GM18508 (cell line): Measurements from ENCODE around the gene KRABD2.
"Not testable (repeated sequence)": the region's sequence is repeated elsewhere in the genome, so short reads cannot be mapped to it uniquely, and the experiment has no call there.

Experiments used
- ATAC-seq: cut with Tn5 transposase; IDR thresholded peaks from one replicate; pipeline ENCODE4 v1.9.1; 2021; ENCODE audit warnings: moderate number of reproducible peaks; ENCODE audit not compliant: insufficient read depth, unreplicated experiment

The KRABD2 gene

GRCh38 chr17:8376271-8377067 is at the start of gene KRABD2:
TSS of gene KRABD2 (minus strand) at chr17:8376704.
- ATAC-seq: no peak

- ATAC-seq: no peak
Measured at GRCh38 chr17:8421571-8421970, 45.1 kb upstream of the KRABD2 start.

GRCh38 chr17:8420041-8420934 is 43.8 kb upstream of the KRABD2 start:
- no peak for ATAC-seq

GRCh38 chr17:8419305-8419704 is 42.8 kb upstream of the KRABD2 start:
- ATAC-seq: no peak

- ATAC-seq: no peak
Measured at GRCh38 chr17:8418471-8418870, 42.0 kb upstream of the KRABD2 start.

GRCh38 chr17:8417806-8418205 is 41.3 kb upstream of the KRABD2 start:
- no peak for ATAC-seq

- no peak for ATAC-seq
Measured at GRCh38 chr17:8413938-8414337, 37.4 kb upstream of the KRABD2 start.

GRCh38 chr17:8413328-8413727 is 36.8 kb upstream of the KRABD2 start:
- no peak for ATAC-seq

- no peak for ATAC-seq
Measured at GRCh38 chr17:8412089-8412488, 35.6 kb upstream of the KRABD2 start.

GRCh38 chr17:8410883-8411238 is 34.4 kb upstream of the KRABD2 start:
- ATAC-seq: no peak

- ATAC-seq: no peak
Measured at GRCh38 chr17:8409966-8410882, 33.7 kb upstream of the KRABD2 start.

- ATAC-seq: no peak
Measured at GRCh38 chr17:8408371-8408770, 31.9 kb upstream of the KRABD2 start.

GRCh38 chr17:8406174-8406573 is 29.7 kb upstream of the KRABD2 start:
- ATAC-seq: no peak

- ATAC-seq: no peak
Measured at GRCh38 chr17:8405499-8406016, 29.1 kb upstream of the KRABD2 start.

GRCh38 chr17:8402921-8403536 is 26.5 kb upstream of the KRABD2 start:
- ATAC-seq: no peak

GRCh38 chr17:8401107-8401506 is 24.6 kb upstream of the KRABD2 start:
- no peak for ATAC-seq

- ATAC-seq: no peak
Measured at GRCh38 chr17:8398980-8399379, 22.5 kb upstream of the KRABD2 start.

GRCh38 chr17:8397636-8398035 is 21.1 kb upstream of the KRABD2 start, which contains the start of gene RNF222:
TSS of gene RNF222 (minus strand) at chr17:8397827. CDS start at chr17:8393461, 4,366 bp downstream.
- no peak for ATAC-seq

- ATAC-seq: not testable (repeated sequence)
Measured at GRCh38 chr17:8394497-8394896, 18.0 kb upstream of the KRABD2 start.
